NCI-H2029 treated with DMSO at 0.1 percent for 48 hours (cell line): ENCODE measurements around the gene CDON.
"Not testable (repeated sequence)": the region's sequence is repeated elsewhere in the genome, so short reads cannot be mapped to it uniquely, and the experiment has no call there.

ENCODE experiments used
- DNase-seq: peaks from one replicate; lab custom pipeline; 2025; lab: John Stamatoyannopoulos, UW

The CDON gene

GRCh38 chr11:125924384-125925007 lies 138.2 kb downstream of the CDON start:
- DNase-seq: no peak

DNA sequence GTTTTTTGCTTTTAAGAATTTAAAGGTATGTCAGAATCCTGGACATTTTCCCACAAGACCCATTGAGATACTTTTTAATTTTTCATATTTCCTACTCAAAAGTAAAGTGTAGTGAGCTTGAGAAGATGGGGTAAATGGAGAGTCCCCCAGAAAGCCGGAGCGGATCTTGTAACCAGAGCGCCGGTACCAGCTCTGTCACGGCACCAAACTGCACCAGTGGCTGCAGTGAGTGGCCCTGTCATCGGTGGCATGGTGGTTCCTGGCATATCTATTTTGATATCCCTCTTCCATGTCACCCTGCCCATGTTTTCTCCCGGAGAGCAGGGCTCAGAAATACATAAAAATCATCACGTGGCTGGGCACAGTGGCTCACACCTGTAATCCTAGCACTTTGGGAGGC lies 139.0 kb downstream of the CDON start:
- DNase-seq: no peak

DNA sequence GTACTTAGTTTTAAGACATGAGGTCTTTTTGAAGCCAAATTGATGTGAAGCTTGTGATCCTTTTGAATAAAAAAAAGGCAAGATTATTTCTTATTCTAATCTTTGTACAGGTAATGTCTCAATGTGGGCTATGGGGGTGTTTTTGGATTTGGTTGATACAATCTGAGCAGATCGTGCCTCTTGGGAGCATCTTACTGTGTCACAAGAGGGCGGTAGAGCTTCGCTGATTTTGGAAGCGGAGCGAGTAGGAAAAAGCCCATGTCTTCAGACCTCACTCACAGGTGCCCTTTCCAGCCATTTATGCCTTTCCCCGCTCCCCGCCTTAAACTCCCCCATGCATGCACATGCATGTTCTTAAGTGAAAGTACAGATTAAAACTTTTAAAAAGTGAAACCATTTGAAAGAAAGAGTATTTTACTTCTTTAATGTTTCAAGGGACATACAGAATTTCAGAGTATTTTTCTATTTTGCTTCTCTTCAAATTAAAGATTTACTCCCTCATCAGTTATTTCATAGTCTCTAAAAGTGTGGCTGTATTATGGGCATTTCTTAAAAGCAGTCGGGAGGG lies 139.6 kb downstream of the CDON start:
- peak; percentile 56 for DNase-seq

- DNase-seq: no peak
Measured at GRCh38 chr11:125922156-125922555, 140.5 kb downstream of the CDON start.

- DNase-seq: no peak
Measured at GRCh38 chr11:125921042-125921441, 141.6 kb downstream of the CDON start.

DNA sequence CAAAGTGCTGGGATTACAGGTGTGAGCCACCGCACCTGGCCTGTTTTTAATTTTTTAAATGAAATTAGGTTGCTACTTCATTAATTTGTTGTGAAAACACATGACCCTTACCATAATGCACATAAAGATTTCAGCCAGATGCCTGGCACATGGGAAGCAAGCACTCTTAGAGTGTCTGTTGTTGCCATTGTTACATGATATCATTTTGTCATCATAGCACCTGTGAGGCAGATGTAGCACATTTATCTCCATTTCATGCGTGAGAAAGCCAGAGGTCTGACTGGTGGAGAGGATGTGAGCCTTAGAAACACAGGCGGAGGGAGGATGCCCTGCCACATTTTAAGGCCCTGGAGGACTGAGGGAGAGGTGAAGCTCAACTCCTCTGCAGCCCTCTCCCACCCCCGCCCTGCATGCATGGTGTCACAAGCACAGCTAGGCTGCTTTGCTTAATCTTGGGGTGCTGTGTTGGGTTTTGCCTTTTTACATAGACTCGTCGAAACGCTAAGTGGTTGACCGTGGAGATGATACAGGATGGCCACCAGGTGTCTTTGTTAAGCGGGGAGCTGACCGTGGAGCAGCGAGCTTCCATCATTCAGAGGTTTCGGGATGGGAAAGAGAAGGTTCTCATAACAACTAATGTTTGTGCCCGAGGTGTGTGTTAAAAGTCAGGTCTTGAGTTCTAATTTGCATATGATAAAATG lies 144.4 kb downstream of the CDON start:
- no peak for DNase-seq

GRCh38 chr11:125916683-125917347 lies 145.9 kb downstream of the CDON start:
- no peak for DNase-seq

- not testable (repeated sequence) for DNase-seq
Measured at GRCh38 chr11:125914601-125915000, 148.1 kb downstream of the CDON start.

GRCh38 chr11:125910226-125910849 lies 152.3 kb downstream of the CDON start:
- no peak for DNase-seq
